Measurements from ENCODE around the gene CHGA. TPM values are rescaled to one million over a fixed set of nuclear protein-coding genes. Genes with fewer than 3 reads are reported as not detected.

CHGA gene
- polyA plus RNA-seq, 1 donor from 2014 or later: 131 TPM

DNA sequence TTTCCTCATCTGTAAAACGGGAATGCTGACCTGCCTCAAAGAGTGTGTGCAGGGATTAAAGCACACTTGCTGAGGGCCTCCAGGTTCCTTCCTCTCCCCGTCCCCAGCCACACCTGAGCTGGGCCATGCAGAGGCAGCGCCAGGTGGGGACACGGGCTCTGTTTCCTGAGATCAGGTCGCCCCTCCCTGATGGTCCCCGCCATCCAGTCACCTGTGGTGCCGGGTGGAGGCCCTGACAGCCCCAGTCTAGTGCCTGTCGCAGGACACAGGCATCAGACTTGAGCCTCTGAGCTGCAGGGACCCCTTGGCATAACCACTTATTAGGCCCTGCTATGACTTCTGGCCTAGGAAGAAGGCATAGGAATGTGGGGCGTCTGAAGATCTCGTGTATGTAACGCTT, 12.5 kb downstream of the CHGA start:
- Histone ChIP-seq H3K9me2 (ENCODE audit: insufficient read depth, low read length) (no peaks in the 10 kb centered on the region), H3K4me3 (ENCODE audit: low read length) (no peak overlapping the region), H3K27me3 (ENCODE audit: insufficient read depth, low read depth, low read length) (no peaks in the 10 kb centered on the region), H3K9me3 (ENCODE audit: low read length) (no peaks in the 10 kb centered on the region), H3K9ac (ENCODE audit: low read length) (no peak overlapping the region), H4K20me1 (ENCODE audit: insufficient read depth) (no peaks in the 10 kb centered on the region), H3K36me3 (ENCODE audit: insufficient read depth, low read length) (no peaks in the 10 kb centered on the region), H3K79me2 (replicated peaks; ENCODE audit: insufficient read depth, low read length) (no peaks in the 10 kb centered on the region), H3K4me2 (ENCODE audit: low read length) (no peak overlapping the region), H3F3A (ENCODE audit: insufficient read depth, low read length, poor library complexity, severe bottlenecking) (no peaks in the 10 kb centered on the region), H3K27ac (ENCODE audit: low read length) (no peak overlapping the region), H2AFZ (ENCODE audit: low read depth, low read length) (no peak overlapping the region)
- TF ChIP-seq SMC3 (conservative IDR thresholded peaks at IDR 0.05; ENCODE audit: poor library complexity) (no peak), RAD21 (conservative IDR thresholded peaks at IDR 0.05) (no peak), EP300 (conservative IDR thresholded peaks at IDR 0.05; ENCODE audit: poor library complexity, severe bottlenecking) (no peak), POLR2AphosphoS5 (IDR thresholded peaks at IDR 0.05) (peak; percentile 2), TAF1 (IDR thresholded peaks at IDR 0.05; ENCODE audit: low read depth) (no peak), REST (IDR thresholded peaks at IDR 0.05; ENCODE audit: borderline replicate concordance) (no peak), EZH2 (IDR thresholded peaks at IDR 0.05; ENCODE audit: borderline replicate concordance, insufficient read depth, low read length, poor library complexity, severe bottlenecking) (no peak), CTCF (IDR thresholded peaks at IDR 0.05; ENCODE audit: poor library complexity, severe bottlenecking) (no peak)

DNA sequence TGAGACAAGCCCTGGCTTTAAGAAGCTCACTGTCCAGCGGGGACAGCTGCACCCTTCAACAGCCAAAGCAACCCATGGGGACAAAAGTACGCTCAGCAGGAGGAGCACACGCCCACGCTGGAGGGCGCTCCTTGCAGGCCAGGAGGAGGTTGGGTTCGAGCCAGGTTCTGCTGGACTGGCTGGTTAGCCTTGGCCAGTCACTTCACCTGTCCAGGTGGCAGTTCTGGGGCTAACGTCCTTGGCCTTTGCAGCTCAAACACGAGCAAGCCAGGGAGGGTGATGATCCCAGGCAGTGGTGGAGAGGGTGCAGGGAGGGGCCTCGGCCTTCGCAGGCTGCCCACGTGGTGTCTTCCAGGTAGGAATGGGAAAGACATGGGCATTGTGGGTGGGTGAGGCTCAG, 13.1 kb downstream of the CHGA start:
- H3K79me2 ChIP-seq (replicated peaks; ENCODE audit: insufficient read depth, low read length): no peaks in the 10 kb centered on the region
- no peaks in the 10 kb centered on the region for H3F3A ChIP-seq (ENCODE audit: insufficient read depth, low read length, poor library complexity, severe bottlenecking)
- no peaks in the 10 kb centered on the region for H3K9me2 ChIP-seq (ENCODE audit: insufficient read depth, low read length)
- TF ChIP-seq EZH2 (IDR thresholded peaks at IDR 0.05; ENCODE audit: borderline replicate concordance, insufficient read depth, low read length, poor library complexity, severe bottlenecking): no peak
- no peaks in the 10 kb centered on the region for H4K20me1 ChIP-seq (ENCODE audit: insufficient read depth)
- no peak overlapping the region for H3K4me3 ChIP-seq (ENCODE audit: low read length)
- H3K36me3 ChIP-seq (ENCODE audit: insufficient read depth, low read length): no peaks in the 10 kb centered on the region
- H3K27ac ChIP-seq (ENCODE audit: low read length): no peak overlapping the region
- H3K27me3 ChIP-seq (ENCODE audit: insufficient read depth, low read depth, low read length): no peaks in the 10 kb centered on the region
- H3K9me3 ChIP-seq (ENCODE audit: low read length): no peaks in the 10 kb centered on the region
- H2AFZ ChIP-seq (ENCODE audit: low read depth, low read length): no peak overlapping the region
- H3K9ac ChIP-seq (ENCODE audit: low read length): no peak overlapping the region
- H3K4me2 ChIP-seq (ENCODE audit: low read length): no peak overlapping the region

Data from neural cell (in vitro differentiated cells).